Measurements from ENCODE around the gene GNG12. TPM values are rescaled to one million over a fixed set of nuclear protein-coding genes. Genes with fewer than 3 reads are reported as not detected.

The GNG12 gene
- total and polyA plus RNA-seq, 2 donors (not counting 3 experiments of a cell fraction or from before 2014, with no cell fraction given) = 107 to 152 TPM

- Histone ChIP-seq H3K27me3 (ENCODE audit: control insufficient read depth in 2 of 2, insufficient read depth in 2 of 2, low read length in 2 of 2) (no peaks in the 10 kb centered on the region), H3K36me3 (ENCODE audit: control insufficient read depth in 2 of 2, extremely low read depth in 1 of 2, insufficient read depth in 2 of 2, low read length in 2 of 2) (no peaks in the 10 kb centered on the region), H3K4me3 (replicated peaks in 1 of 3; ENCODE audit: insufficient read depth in 1 of 3, low read depth in 1 of 3, low read length in 3 of 3) (no peak overlapping the region), H4K20me1 (replicated peaks; ENCODE audit: control insufficient read depth, extremely low read depth, insufficient read depth, low read length) (no peaks in the 10 kb centered on the region), H3K27ac (ENCODE audit: insufficient read depth, low read depth, low read length) (no peak overlapping the region), H3K79me2 (ENCODE audit: control insufficient read depth, insufficient read depth, low read length) (no peaks in the 10 kb centered on the region), H3K4me2 (ENCODE audit: insufficient read depth, low read length) (no peak overlapping the region), H3K9me3 (replicated peaks; ENCODE audit: control insufficient read depth, insufficient read depth, low read length) (no peaks in the 10 kb centered on the region), H3K9me1 (replicated peaks; ENCODE audit: control insufficient read depth, extremely low read depth, insufficient read depth, low read length) (no peaks in the 10 kb centered on the region), H3K4me1 (ENCODE audit: control insufficient read depth, extremely low read depth, insufficient read depth, low read length) (peaks cover 22% of the 10 kb centered on the region), H3K9ac (replicated peaks; ENCODE audit: extremely low read depth, insufficient read depth, low read length) (no peak overlapping the region), H2AFZ (ENCODE audit: low read depth, low read length) (no peak overlapping the region)
- ChIA-PET POLR2A (interaction anchor here (0.7 kb wide), 1 partner anchor 296 kb away, joined by 5 read pairs; no protein-coding TSS in a partner anchor), CTCF (interaction anchor here (0.7 to 1.3 kb wide), 2 partner anchors 10 to 131 kb away, joined by 3 to 6 read pairs; no protein-coding TSS in a partner anchor)
- no TSS peak for BruUV-seq (replicated peaks)
- no peak for TF ChIP-seq MYC (IDR thresholded peaks at IDR 0.05; ENCODE audit: low read depth, low read length)
- TF ChIP-seq POLR2A (IDR thresholded peaks at IDR 0.05; ENCODE audit: low read depth, low read length) = no peak
- no peak for TF ChIP-seq CTCF (IDR thresholded peaks at IDR 0.05; ENCODE audit: extremely low read depth in 1 of 2, insufficient read depth in 1 of 2, low read depth in 1 of 2, low read length in 2 of 2)
- TF ChIP-seq JUN (IDR thresholded peaks at IDR 0.05; ENCODE audit: borderline replicate concordance, insufficient read depth, insufficient read length, low read depth) = no peak
- TF ChIP-seq MAX (IDR thresholded peaks at IDR 0.05; ENCODE audit: insufficient read depth, insufficient read length) = no peak
- TF ChIP-seq EZH2 (IDR thresholded peaks at IDR 0.05; ENCODE audit: borderline replicate concordance, low read depth, low read length, severe bottlenecking) = no peak
- no peak for TF ChIP-seq FOS (IDR thresholded peaks at IDR 0.05; ENCODE audit: borderline replicate concordance, insufficient read depth, low read length)
- TF ChIP-seq POLR2AphosphoS5 (IDR thresholded peaks at IDR 0.05; ENCODE audit: insufficient read depth, low read depth, low read length) = no peak
- TF ChIP-seq GATA2 (IDR thresholded peaks at IDR 0.05; ENCODE audit: insufficient read depth, insufficient read length, low read depth, low read length) = no peak
- dilution Hi-C loops (cut with MboI; ENCODE audit: extremely low pct_ligation_motif_present, low sequenced_read_pairs) (no loop called here), intact Hi-C loops (cut with micrococcal nuclease) (no loop called here)
- DNase-seq (ENCODE audit: low read depth, low spot score) (no peak), FAIRE-seq (no peak)
Measured at GRCh38 chr1:67879485-67879884, 46.2 kb upstream of the GNG12 start.
